Activated CD8-positive, alpha-beta T cell treated with anti-CD3 and anti-CD28 coated beads for 36 hours (primary cell): ENCODE measurements around the gene MTARC2. TPM values are rescaled to one million over a fixed set of nuclear protein-coding genes. Genes with fewer than 3 reads are reported as not detected.
A peak's percentile ranks its signal among the peaks of the same experiment; 100 is the strongest.

Experiments used
- ATAC-seq: fragments of 200-7000 bp; cut with Tn5 transposase; one replicate; pipeline ENCODE4 v1.10.0; 2021; ENCODE audit warnings: mild to moderate bottlenecking, moderate library complexity
- CTCF ChIA-PET: fragments of 350-600 bp; sonication (Branson Sonifier 250); formaldehyde crosslinking; loops from one replicate; lab custom pipeline; 2021; ENCODE audit warnings: antibody characterized with exemption; lab: Charles Lee
- POLR2A ChIA-PET: fragments of 350-600 bp; sonication (Branson Sonifier 250); formaldehyde crosslinking; loops from one replicate; lab custom pipeline; 2021; ENCODE audit warnings: antibody characterized with exemption; lab: Charles Lee
- DNase-seq: peaks from one replicate; pipeline ENCODE4 v3.0.0-alpha.2; 2020
- H3K27ac Mint-ChIP-seq: one replicate; pipeline ENCODE4 v1.8.0; 2021; ENCODE audit warnings: mild to moderate bottlenecking, mixed read lengths
- H3K27me3 Mint-ChIP-seq: one replicate; pipeline ENCODE4 v1.8.0; 2021; ENCODE audit warnings: mixed read lengths
- H3K36me3 Mint-ChIP-seq: one replicate; pipeline ENCODE4 v1.8.0; 2021; ENCODE audit warnings: low read depth, mixed read lengths
- H3K4me1 Mint-ChIP-seq: one replicate; pipeline ENCODE4 v1.8.0; 2021; ENCODE audit warnings: low read depth, mixed read lengths
- H3K4me3 Mint-ChIP-seq: one replicate; pipeline ENCODE4 v1.8.0; 2021; ENCODE audit warnings: mild to moderate bottlenecking, moderate library complexity, mixed read lengths
- H3K9me3 Mint-ChIP-seq: one replicate; pipeline ENCODE4 v1.8.0; 2021; ENCODE audit warnings: mixed read lengths
- intact Hi-C: fragments of 100-400 bp; cut with micrococcal nuclease; formaldehyde crosslinking; loops from one replicate; pipeline ENCODE4 v1.10.0; 2022
- total RNA-seq, 2 experiments: library from RNA; stranded (reverse); gene quantifications; one replicate each; pipeline ENCODE4 v1.2.3, GENCODE V29; 2021
- TF ChIP-seq, protein P1 (sequence below): fragments of 200-600 bp; IDR thresholded peaks from one replicate; pipeline ENCODE4 v1.8.0; 2022; ENCODE audit warnings: antibody characterized with exemption, mild to moderate bottlenecking

Gene MTARC2
- total RNA-seq, 2 experiments from 2014 or later: not detected

DNA sequence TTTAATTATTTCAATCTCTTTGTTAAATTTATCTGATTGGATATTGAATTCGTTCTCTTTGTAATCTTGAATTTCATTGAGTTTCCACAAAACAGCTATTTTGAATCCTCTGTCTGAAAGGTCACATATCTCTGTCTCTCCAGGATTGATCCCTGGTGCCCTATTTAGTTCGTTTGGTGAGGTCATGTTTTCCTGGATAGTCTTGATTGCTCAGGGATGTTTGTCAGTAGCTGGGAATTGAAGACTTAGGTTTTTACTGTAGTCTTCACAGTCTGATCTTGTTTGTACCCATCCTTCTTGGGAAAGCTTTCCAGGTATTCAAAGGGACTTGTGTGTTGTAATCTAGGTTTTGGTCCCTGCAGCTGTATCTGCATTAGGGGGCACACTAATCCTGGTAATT is 6.8 kb upstream of the MTARC2 start:
- TF ChIP-seq, protein P1, sequence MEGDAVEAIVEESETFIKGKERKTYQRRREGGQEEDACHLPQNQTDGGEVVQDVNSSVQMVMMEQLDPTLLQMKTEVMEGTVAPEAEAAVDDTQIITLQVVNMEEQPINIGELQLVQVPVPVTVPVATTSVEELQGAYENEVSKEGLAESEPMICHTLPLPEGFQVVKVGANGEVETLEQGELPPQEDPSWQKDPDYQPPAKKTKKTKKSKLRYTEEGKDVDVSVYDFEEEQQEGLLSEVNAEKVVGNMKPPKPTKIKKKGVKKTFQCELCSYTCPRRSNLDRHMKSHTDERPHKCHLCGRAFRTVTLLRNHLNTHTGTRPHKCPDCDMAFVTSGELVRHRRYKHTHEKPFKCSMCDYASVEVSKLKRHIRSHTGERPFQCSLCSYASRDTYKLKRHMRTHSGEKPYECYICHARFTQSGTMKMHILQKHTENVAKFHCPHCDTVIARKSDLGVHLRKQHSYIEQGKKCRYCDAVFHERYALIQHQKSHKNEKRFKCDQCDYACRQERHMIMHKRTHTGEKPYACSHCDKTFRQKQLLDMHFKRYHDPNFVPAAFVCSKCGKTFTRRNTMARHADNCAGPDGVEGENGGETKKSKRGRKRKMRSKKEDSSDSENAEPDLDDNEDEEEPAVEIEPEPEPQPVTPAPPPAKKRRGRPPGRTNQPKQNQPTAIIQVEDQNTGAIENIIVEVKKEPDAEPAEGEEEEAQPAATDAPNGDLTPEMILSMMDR: no peak
- Mint-ChIP-seq H3K36me3 (no peaks in the 10 kb centered on the region), H3K27ac (no peak overlapping the region), H3K9me3 (no peaks in the 10 kb centered on the region), H3K4me3 (no peak overlapping the region), H3K27me3 (peaks cover 6% of the 10 kb centered on the region), H3K4me1 (no peaks in the 10 kb centered on the region)
- ATAC-seq (no peak), DNase-seq (no peak)
- CTCF ChIA-PET: interaction anchor here (1.3 kb wide), 1 partner anchor 8 kb away, joined by 4 read pairs; no protein-coding TSS in a partner anchor
- intact Hi-C loops: no loop called here
- POLR2A ChIA-PET: no interaction called here

DNA sequence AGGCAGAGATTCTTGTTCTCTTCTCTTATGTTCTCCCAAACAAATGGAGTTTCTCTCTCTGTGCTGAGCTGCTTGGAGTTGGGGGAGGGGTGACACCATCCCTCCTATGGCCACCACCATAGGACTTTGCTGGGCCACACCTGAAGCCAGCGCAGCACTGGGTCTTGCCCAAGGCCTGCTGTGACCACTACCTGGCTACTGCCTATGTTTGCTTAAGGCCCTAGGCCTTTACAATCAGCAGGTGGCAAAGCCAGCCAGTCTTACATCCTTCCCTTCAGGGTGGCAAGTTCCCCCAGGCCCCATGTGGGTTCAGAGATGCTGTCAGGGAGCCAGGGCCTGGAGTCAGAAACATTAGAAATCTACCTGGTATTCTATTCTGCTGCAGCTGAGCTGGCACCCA is 6.3 kb upstream of the MTARC2 start:
- ChIA-PET CTCF (interaction anchor here (1.3 kb wide), 1 partner anchor 9 kb away, joined by 4 read pairs; no protein-coding TSS in a partner anchor), POLR2A (no interaction called here)
- no peaks in the 10 kb centered on the region for H3K9me3 Mint-ChIP-seq
- TF ChIP-seq, protein P1: no peak
- peaks cover 11% of the 10 kb centered on the region for H3K27me3 Mint-ChIP-seq
- H3K4me1 Mint-ChIP-seq: no peaks in the 10 kb centered on the region
- H3K4me3 Mint-ChIP-seq: no peak overlapping the region
- no peak for DNase-seq
- no peak for ATAC-seq
- no peak overlapping the region for H3K27ac Mint-ChIP-seq
- intact Hi-C loops: no loop called here
- H3K36me3 Mint-ChIP-seq: no peaks in the 10 kb centered on the region

GRCh38 chr1:220742520-220742919 is 5.6 kb upstream of the MTARC2 start:
- peaks cover 18% of the 10 kb centered on the region for H3K27me3 Mint-ChIP-seq
- no peaks in the 10 kb centered on the region for H3K4me1 Mint-ChIP-seq
- no peak for DNase-seq
- no peaks in the 10 kb centered on the region for H3K36me3 Mint-ChIP-seq
- ChIA-PET POLR2A (no interaction called here), CTCF (no interaction called here)
- H3K4me3 Mint-ChIP-seq: no peak overlapping the region
- intact Hi-C loops: no loop called here
- ATAC-seq: no peak
- H3K9me3 Mint-ChIP-seq: no peaks in the 10 kb centered on the region
- no peak overlapping the region for H3K27ac Mint-ChIP-seq
- TF ChIP-seq, protein P1: no peak

GRCh38 chr1:220746851-220747250 is 1.3 kb upstream of the MTARC2 start:
- no peak for ATAC-seq
- intact Hi-C loops: no loop called here
- Mint-ChIP-seq H3K9me3 (no peaks in the 10 kb centered on the region), H3K4me1 (peaks cover 2% of the 10 kb centered on the region), H3K27me3 (peaks cover 46% of the 10 kb centered on the region), H3K36me3 (no peaks in the 10 kb centered on the region), H3K27ac (no peak overlapping the region), H3K4me3 (no peak overlapping the region)
- CTCF ChIA-PET: interaction anchor here (1.1 to 2.6 kb wide), 4 partner anchors 12 to 30 kb away, joined by 3 to 9 read pairs (median 4); no protein-coding TSS in a partner anchor
- TF ChIP-seq, protein P1: no peak
- DNase-seq: no peak
- POLR2A ChIA-PET: no interaction called here

DNA sequence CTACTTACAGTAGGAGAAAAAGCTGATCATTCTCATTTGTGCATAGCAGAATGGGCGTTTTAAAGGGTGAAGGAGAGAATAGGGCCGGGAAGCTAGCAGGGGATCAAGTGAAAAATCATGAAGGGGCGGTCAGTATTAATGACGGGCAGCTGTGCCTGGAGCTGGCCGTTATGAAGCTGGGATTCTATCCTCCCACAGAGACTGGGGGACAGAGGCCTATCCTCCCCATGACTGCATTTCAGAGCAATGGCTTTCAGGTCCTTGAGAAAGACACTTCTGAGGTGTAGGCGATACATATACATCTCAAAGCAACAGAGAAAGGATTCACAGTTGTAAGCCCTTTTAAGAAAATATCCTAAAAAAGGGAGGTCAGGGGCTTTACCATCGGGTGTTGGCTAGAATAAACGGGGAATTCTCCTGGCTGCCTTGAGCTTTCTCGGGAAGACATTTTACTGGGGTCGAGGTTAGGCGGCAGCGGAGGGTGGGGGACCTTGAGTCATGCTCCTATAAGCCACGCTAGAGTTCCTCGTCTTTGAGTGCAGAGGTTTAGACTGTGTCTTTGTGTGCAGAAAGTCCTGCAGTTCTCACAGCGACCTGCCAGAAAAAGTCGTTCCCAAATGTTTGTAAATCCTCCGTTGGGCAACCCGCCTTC is 559 bp upstream of the MTARC2 start:
- peaks cover 52% of the 10 kb centered on the region for H3K27me3 Mint-ChIP-seq
- peak overlapping the region; percentile 38 for H3K4me3 Mint-ChIP-seq
- CTCF ChIA-PET: interaction anchor here (1.1 to 2.6 kb wide), 4 partner anchors 11 to 29 kb away, joined by 3 to 9 read pairs (median 4); no protein-coding TSS in a partner anchor

More for the DNA sequence above, 559 bp upstream of the MTARC2 start:
- DNase-seq (no peak), ATAC-seq (no peak)
- no peaks in the 10 kb centered on the region for H3K36me3 Mint-ChIP-seq
- intact Hi-C loops: no loop called here
- H3K27ac Mint-ChIP-seq: no peak overlapping the region
- TF ChIP-seq, protein P1: no peak
- POLR2A ChIA-PET: no interaction called here
- no peaks in the 10 kb centered on the region for H3K9me3 Mint-ChIP-seq
- peaks cover 2% of the 10 kb centered on the region for H3K4me1 Mint-ChIP-seq
